Adrenal gland (tissue), 5 donors: ENCODE data around the gene AOPEP.

Experiments
- CTCF ChIP-seq, 6 experiments: fragments of 450-650 bp in 4 of 6; fragments of 200-600 bp in 2 of 6; sonication (generic) in 1 of 6; IDR thresholded peaks; 1 replicate in 5 of 6; 2 replicates in 1 of 6; pipeline versions ENCODE4 v1.5.1 to v1.8.0; 2016 to 2021; ENCODE audit warnings: antibody characterized with exemption in 6 of 6, mild to moderate bottlenecking in 2 of 6, moderate library complexity in 1 of 6
- POLR2A ChIP-seq, 2 donors: fragments of 450-650 bp; IDR thresholded peaks; one replicate each; pipeline ENCODE4 v1.6.1; 2017; ENCODE audit warnings: antibody characterized with exemption in 2 of 2, mild to moderate bottlenecking in 2 of 2, moderate library complexity in 1 of 2
- donor health status: DM: no; HTN: no; CAD: no.

DNA sequence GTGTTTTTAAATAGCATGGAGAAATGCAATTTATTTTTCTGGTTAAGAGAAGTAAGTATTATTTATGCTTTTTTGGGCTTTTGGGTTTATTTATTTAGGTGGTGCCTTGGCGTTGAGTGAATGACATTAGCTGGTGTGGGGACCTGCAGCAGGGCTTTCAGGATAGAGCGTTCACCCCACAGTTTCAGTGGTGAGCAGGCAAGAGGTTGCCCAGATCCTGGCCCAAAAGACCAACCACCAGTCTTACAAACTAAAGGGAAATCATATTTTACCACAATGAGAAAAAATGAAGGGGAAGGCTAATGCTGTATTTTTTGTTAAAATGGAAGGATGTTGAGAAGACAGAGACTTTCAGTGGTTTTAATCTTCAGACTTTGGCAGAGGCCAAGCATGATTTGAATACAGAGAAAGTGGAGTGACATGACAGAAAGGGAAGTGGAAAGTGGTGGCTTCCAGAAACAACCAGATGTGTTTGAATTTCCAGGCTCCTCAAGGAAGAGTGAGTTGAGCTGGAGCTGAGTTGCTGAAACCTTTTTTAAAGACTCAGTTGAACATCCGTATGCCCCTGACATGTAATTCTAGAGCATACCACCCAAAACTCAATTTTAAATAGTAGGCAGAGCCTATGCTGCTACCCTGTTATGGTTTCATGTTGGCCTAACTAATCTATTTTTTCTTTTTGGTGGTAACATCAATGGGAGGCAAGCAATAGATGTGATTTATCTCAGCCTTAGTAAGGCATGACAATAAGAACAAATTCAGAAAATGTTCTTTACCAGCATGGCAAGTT, 94.8 kb downstream of the AOPEP start:
- TF ChIP-seq POLR2A (IDR thresholded peaks at IDR 0.05) (no peak), CTCF (IDR thresholded peaks at IDR 0.05) (no peak)
